Subcutaneous abdominal adipose tissue (tissue), 5 donors: ENCODE measurements around the gene OLFML3.

ENCODE experiments used
- H3K27ac ChIP-seq: one replicate; pipeline ENCODE4 v1.7.0; 2013; ENCODE audit warnings: low read depth, mild to moderate bottlenecking, inconsistent platforms, low read length, moderate library complexity
- H3K27me3 ChIP-seq, 5 donors: one replicate each; pipeline ENCODE4 v1.7.0; 2013; ENCODE audit warnings: low read length in 5 of 5, inconsistent platforms in 1 of 5; ENCODE audit not compliant: control insufficient read depth in 5 of 5, insufficient read depth in 4 of 5
- H3K36me3 ChIP-seq, 5 donors: one replicate each; pipeline ENCODE4 v1.7.0; 2013; ENCODE audit warnings: low read length in 5 of 5; ENCODE audit not compliant: control insufficient read depth in 5 of 5, insufficient read depth in 5 of 5
- H3K4me1 ChIP-seq, 5 donors: one replicate each; pipeline ENCODE4 v1.7.0; 2013; ENCODE audit warnings: low read length in 5 of 5, mild to moderate bottlenecking in 3 of 5, moderate library complexity in 1 of 5; ENCODE audit not compliant: control insufficient read depth in 5 of 5, insufficient read depth in 5 of 5
- H3K4me3 ChIP-seq, 5 donors: one replicate each; pipeline ENCODE4 v1.7.0; 2013; ENCODE audit warnings: low read length in 5 of 5, low read depth in 1 of 5
- H3K9ac ChIP-seq, 5 donors: one replicate each; pipeline ENCODE4 v1.7.0; 2013; ENCODE audit warnings: low read length in 5 of 5, mild to moderate bottlenecking in 4 of 5, moderate library complexity in 3 of 5
- H3K9me3 ChIP-seq, 5 donors: one replicate each; pipeline ENCODE4 v1.7.0; 2013; ENCODE audit warnings: low read length in 5 of 5; ENCODE audit not compliant: control insufficient read depth in 5 of 5
- donor health status: healthy.
- donor health status: healthy.
- donor health status: healthy.
- donor health status: healthy.
- donor health status: healthy.

Gene OLFML3

DNA sequence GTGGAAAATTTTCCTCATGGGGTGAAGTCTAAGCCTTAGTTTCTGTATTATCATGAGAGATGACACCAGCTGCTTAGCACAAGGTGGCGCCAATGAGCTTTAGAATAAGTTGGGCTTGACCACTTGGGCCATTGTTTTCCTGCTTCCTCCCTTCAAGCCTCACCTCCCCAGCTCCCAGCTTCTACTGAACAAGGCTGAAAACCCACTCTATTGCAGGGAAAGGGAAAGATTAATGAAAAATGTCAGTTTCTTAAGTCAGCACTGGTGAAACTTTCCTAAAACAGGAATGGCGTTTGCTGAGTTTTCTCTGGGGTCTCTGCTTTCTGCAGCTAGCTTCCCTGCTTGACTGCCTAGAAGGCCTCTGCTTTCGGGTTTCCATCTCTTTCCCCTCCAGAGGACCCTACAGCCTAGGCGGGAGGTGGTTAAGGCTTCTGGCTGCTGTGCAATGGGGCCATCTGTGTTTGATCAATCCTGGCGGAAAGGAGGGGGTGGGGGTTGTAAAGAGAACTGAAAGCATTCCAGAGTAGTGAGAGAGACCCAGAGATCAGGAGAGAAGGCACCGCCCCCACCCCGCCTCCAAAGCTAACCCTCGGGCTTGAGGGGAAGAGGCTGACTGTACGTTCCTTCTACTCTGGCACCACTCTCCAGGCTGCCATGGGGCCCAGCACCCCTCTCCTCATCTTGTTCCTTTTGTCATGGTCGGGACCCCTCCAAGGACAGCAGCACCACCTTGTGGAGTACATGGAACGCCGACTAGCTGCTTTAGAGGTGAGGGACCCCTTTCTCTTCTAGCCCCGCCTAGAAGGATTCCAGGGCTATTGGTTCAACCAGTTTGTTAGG, at the start of gene OLFML3:
Gene OLFML3 (plus strand): TSS at position 612 of the 840 bp plus-strand sequence. CDS start 43 bp downstream, at position 655.
- Histone ChIP-seq H3K4me3 (peak within 1 kb of the TSS; percentile 52 to 73 (median 56)), H3K9me3 (no peaks in the 10 kb centered on the region), H3K27ac (peak within 1 kb of the TSS; percentile 27), H3K4me1 (peaks cover 24 to 81% (median 75%) of the 10 kb centered on the region in 5 donors), H3K27me3 (no peaks in the 10 kb centered on the region), H3K36me3 (peaks cover 0 to 5% (median 0%) of the 10 kb centered on the region in 5 donors), H3K9ac (peak within 1 kb of the TSS in 3 of 5 donors; percentile 2 to 34 (median 31))

DNA sequence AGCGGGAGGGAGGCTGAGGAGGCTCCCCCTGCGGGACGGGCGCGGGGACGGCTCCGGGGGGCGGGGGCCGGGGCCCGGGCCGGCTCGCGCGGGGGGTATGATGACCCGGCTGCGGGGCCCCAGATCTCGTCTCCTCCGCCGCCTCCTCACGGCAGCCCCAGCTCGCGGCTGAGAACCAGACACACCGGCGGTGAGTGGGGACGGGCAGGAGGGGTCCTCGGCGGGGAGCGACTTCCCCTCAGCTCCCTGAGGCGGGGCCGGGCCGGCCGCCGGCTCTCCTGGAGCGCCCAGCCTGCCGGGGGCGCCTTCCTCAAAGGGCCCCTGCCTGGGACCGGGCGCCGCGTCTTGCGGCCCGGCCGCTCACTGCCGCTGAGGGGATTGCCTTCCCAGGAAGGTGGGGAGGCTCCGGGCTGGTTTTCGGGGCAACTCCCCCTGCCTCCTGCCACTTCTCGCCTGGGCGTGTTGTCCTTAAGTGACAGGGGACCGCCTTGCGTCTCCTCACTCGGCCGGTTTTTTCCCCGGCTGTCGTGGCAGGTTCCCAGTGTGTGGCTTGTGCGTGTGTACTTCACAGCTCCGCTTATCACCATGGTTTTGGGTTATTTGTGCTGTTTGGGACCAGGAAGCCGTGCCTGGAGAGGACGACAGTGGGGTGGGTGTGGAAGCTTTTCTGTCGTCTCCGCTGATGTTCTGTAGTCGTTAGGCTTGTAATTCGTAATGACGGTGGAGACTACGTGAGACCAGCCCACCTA, 49.4 kb upstream of the OLFML3 start:
- H3K27ac ChIP-seq, result peak overlapping the region; percentile 96
- peak overlapping the region; percentile 71 to 100 (median 99) for H3K9ac ChIP-seq
- H3K4me1 ChIP-seq, result peaks cover 0 to 56% (median 38%) of the 10 kb centered on the region in 5 donors
- peak overlapping the region; percentile 72 to 99 (median 99) for H3K4me3 ChIP-seq
- no peaks in the 10 kb centered on the region for H3K27me3 ChIP-seq
- no peaks in the 10 kb centered on the region for H3K9me3 ChIP-seq
- H3K36me3 ChIP-seq, result no peaks in the 10 kb centered on the region

DNA sequence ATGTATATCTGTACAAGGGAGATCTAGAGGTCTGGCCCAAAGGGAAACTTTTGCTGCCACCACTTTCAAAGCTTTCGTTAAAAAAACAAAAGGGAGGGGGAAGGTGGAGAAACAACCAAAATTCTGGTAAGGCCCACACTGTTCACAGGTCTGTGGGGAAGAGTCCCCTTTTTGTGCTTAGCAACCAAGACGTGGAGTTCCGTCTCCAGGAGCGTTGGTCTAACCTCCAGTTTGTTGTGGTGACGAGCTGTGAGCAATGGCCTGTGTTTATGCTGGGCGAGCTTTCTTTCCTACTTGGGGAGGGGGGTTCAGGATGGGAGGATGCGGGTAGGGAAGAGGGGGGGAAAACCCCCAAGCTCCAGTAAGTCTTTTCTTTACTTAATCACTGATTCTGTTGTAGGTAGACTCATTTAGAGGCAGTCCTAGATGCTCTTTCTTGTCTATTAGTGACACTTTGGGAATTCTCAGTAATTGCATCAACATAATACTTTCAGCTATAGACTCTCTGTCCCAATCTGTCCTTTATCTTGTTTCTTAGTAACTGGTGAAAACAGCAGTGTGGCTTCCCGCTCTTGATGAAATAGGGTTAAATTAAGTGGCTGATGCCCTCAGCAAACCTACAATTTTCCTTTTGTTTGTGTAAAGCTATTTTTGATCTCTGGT, 48.6 kb upstream of the OLFML3 start:
- Histone ChIP-seq H3K9me3 (peaks cover 0 to 3% (median 0%) of the 10 kb centered on the region in 5 donors), H3K4me3 (peak overlapping the region; percentile 72 to 99 (median 99)), H3K27ac (peak overlapping the region; percentile 96), H3K27me3 (no peaks in the 10 kb centered on the region), H3K4me1 (peaks cover 0 to 56% (median 38%) of the 10 kb centered on the region in 5 donors), H3K9ac (peak overlapping the region; percentile 71 to 100 (median 99)), H3K36me3 (no peaks in the 10 kb centered on the region)

DNA sequence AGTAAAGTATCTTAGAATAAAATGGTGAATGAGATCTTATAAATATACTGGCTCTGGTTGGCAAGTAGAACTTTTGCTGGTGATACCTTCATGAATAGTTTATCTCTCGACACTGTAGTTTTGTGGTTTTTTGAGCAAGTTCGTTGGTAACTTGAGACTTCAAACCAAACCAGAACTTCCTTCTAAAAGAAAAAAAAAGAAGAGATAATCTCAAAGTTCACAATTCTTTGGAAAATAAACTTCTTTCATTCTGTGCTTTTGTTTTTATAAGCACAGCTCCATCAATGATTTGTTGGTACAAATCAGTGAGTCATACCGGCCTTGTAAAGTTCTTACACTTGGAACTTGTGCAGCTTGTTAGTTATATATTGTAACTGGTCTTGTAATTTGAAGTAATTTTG, 47.8 kb upstream of the OLFML3 start:
- Histone ChIP-seq H3K27ac (peak overlapping the region; percentile 96), H3K4me1 (peaks cover 0 to 60% (median 38%) of the 10 kb centered on the region in 5 donors), H3K36me3 (no peaks in the 10 kb centered on the region), H3K27me3 (no peaks in the 10 kb centered on the region), H3K9ac (peak overlapping the region in 3 of 5 donors; percentile 25 to 99 (median 99)), H3K9me3 (peaks cover 0 to 3% (median 0%) of the 10 kb centered on the region in 5 donors), H3K4me3 (peak overlapping the region; percentile 35 to 99 (median 93))

- Histone ChIP-seq H3K4me1 (peaks cover 0 to 55% (median 33%) of the 10 kb centered on the region in 5 donors), H3K9ac (no peak overlapping the region), H3K36me3 (no peaks in the 10 kb centered on the region), H3K27me3 (no peaks in the 10 kb centered on the region), H3K4me3 (no peak overlapping the region), H3K27ac (no peak overlapping the region), H3K9me3 (peaks cover 0 to 3% (median 0%) of the 10 kb centered on the region in 5 donors)
Measured at GRCh38 chr1:113934006-113934405, 45.3 kb upstream of the OLFML3 start.

GRCh38 chr1:113934511-113935055, 44.7 kb upstream of the OLFML3 start:
- peaks cover 0 to 3% (median 0%) of the 10 kb centered on the region in 5 donors for H3K9me3 ChIP-seq
- H3K27me3 ChIP-seq, result no peaks in the 10 kb centered on the region
- peaks cover 0 to 60% (median 33%) of the 10 kb centered on the region in 5 donors for H3K4me1 ChIP-seq
- H3K4me3 ChIP-seq, result no peak overlapping the region
- H3K9ac ChIP-seq, result no peak overlapping the region
- no peak overlapping the region for H3K27ac ChIP-seq
- H3K36me3 ChIP-seq, result no peaks in the 10 kb centered on the region

GRCh38 chr1:113935176-113935575, 44.1 kb upstream of the OLFML3 start:
- Histone ChIP-seq H3K9ac (no peak overlapping the region), H3K27ac (no peak overlapping the region), H3K9me3 (peaks cover 0 to 3% (median 0%) of the 10 kb centered on the region in 5 donors), H3K4me1 (peaks cover 0 to 63% (median 31%) of the 10 kb centered on the region in 5 donors), H3K4me3 (no peak overlapping the region), H3K27me3 (no peaks in the 10 kb centered on the region), H3K36me3 (peaks cover 0 to 1% (median 0%) of the 10 kb centered on the region in 5 donors)

DNA sequence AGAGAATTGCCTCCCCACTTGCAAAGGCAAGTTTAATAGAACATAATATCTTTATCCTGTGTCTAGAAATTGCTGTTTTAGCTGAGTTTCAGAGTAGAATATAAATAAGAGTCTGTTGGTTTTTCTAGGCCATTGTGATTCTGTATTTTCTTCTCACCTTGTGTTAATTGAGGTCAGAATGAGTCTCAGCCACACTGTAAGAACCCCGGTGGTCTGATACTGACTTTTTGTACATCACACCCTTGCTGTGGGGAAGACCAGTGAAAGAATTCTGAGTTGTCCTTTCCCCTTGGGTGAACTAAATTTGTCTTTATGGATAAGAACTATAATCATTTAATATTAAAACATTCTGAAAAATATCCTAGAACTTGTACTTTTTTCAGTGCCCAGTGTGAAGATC, 43.3 kb upstream of the OLFML3 start:
- no peak overlapping the region for H3K27ac ChIP-seq
- peaks cover 0 to 9% (median 7%) of the 10 kb centered on the region in 5 donors for H3K36me3 ChIP-seq
- H3K4me1 ChIP-seq, result peaks cover 0 to 55% (median 24%) of the 10 kb centered on the region in 5 donors
- no peak overlapping the region for H3K4me3 ChIP-seq
- H3K9me3 ChIP-seq, result peaks cover 0 to 3% (median 0%) of the 10 kb centered on the region in 5 donors
- H3K9ac ChIP-seq, result no peak overlapping the region
- no peaks in the 10 kb centered on the region for H3K27me3 ChIP-seq

DNA sequence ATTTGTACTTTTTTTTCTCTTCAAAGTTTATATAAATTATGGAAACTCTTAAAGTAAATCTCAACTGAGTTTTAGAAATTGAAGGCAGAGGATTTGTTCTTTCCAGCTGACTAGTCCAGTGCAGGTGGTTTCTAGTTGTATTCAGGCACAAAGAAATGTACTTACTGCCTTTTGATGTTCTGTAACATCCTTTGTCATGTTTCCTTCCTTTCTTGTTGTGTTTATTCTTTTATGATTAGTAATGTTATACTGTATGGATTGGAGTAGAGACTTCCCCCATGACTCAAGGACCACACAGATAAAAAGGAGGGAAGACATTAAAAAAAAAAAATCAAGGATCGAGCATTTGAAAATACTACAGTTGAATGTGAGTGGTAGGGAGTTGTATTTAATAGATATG, 42.1 kb upstream of the OLFML3 start:
- Histone ChIP-seq H3K27ac (no peak overlapping the region), H3K9me3 (peaks cover 0 to 3% (median 0%) of the 10 kb centered on the region in 5 donors), H3K27me3 (no peaks in the 10 kb centered on the region), H3K4me1 (peaks cover 0 to 44% (median 13%) of the 10 kb centered on the region in 5 donors), H3K4me3 (no peak overlapping the region), H3K36me3 (peaks cover 4 to 15% (median 13%) of the 10 kb centered on the region in 5 donors), H3K9ac (no peak overlapping the region)
